Measurements from ENCODE around the gene FRMD4B.
A peak's percentile ranks its signal among the peaks of the same experiment; 100 is the strongest.

The FRMD4B gene

GRCh38 chr3:69200384-69201068 lies 185.4 kb downstream of the FRMD4B start:
- DNase-seq: no peak

GRCh38 chr3:69199942-69200341 lies 185.9 kb downstream of the FRMD4B start:
- no peak for DNase-seq

GRCh38 chr3:69197922-69198530 lies 187.9 kb downstream of the FRMD4B start:
- no peak for DNase-seq

- DNase-seq: no peak
Measured at GRCh38 chr3:69197455-69197854, 188.4 kb downstream of the FRMD4B start.

GRCh38 chr3:69196876-69197275 lies 189.0 kb downstream of the FRMD4B start:
- DNase-seq: no peak

- no peak for DNase-seq
Measured at GRCh38 chr3:69194431-69195165, 191.3 kb downstream of the FRMD4B start.

GRCh38 chr3:69193749-69194148 lies 192.1 kb downstream of the FRMD4B start:
- DNase-seq: no peak

GRCh38 chr3:69191516-69191915 lies 194.4 kb downstream of the FRMD4B start:
- DNase-seq: no peak

- DNase-seq: no peak
Measured at GRCh38 chr3:69189487-69189886, 196.4 kb downstream of the FRMD4B start.

- DNase-seq: no peak
Measured at GRCh38 chr3:69186575-69187093, 199.3 kb downstream of the FRMD4B start.

- DNase-seq: peak; percentile 94
Measured at GRCh38 chr3:69182588-69183316, 203.1 kb downstream of the FRMD4B start.

- DNase-seq: peak; percentile 67
Measured at GRCh38 chr3:69181592-69182211, 204.2 kb downstream of the FRMD4B start.

- DNase-seq: no peak
Measured at GRCh38 chr3:69180869-69181591, 204.9 kb downstream of the FRMD4B start.

- DNase-seq: no peak
Measured at GRCh38 chr3:69179740-69180372, 206.0 kb downstream of the FRMD4B start.

- DNase-seq: no peak
Measured at GRCh38 chr3:69178838-69179739, 206.8 kb downstream of the FRMD4B start.

GRCh38 chr3:69178082-69178481 lies 207.8 kb downstream of the FRMD4B start:
- no peak for DNase-seq

GRCh38 chr3:69174871-69175737 lies 210.8 kb downstream of the FRMD4B start:
- no peak for DNase-seq

GRCh38 chr3:69174445-69174844 lies 211.4 kb downstream of the FRMD4B start:
- no peak for DNase-seq

- no peak for DNase-seq
Measured at GRCh38 chr3:69172058-69172457, 213.8 kb downstream of the FRMD4B start.
